Stimulated activated memory B cell treated with anti-CD40 and anti-IgM and Interleukin-4, amounts not matched to agents 10 μg/mL and 1 μg/mL and 100 μg/mL, for 72 hours (primary cell): ENCODE results near the gene PRLH.

Experiments
- ATAC-seq: fragments of 150-1000 bp; cut with Tn5 transposase; 2 replicates; pipeline ENCODE4 v1.10.0; 2021
- H3K27ac Mint-ChIP-seq: one replicate; pipeline ENCODE4 v1.8.0; 2022; ENCODE audit warnings: mild to moderate bottlenecking, mixed read lengths
- H3K27me3 Mint-ChIP-seq: one replicate; pipeline ENCODE4 v1.8.0; 2022; ENCODE audit warnings: mixed read lengths
- H3K36me3 Mint-ChIP-seq: one replicate; pipeline ENCODE4 v1.8.0; 2022; ENCODE audit warnings: mixed read lengths
- H3K4me1 Mint-ChIP-seq: one replicate; pipeline ENCODE4 v1.8.0; 2022; ENCODE audit warnings: mixed read lengths
- H3K4me3 Mint-ChIP-seq: one replicate; pipeline ENCODE4 v1.8.0; 2022; ENCODE audit warnings: mild to moderate bottlenecking, moderate library complexity, mixed read lengths
- H3K9me3 Mint-ChIP-seq: one replicate; pipeline ENCODE4 v1.8.0; 2022; ENCODE audit warnings: mixed read lengths

Gene PRLH

DNA sequence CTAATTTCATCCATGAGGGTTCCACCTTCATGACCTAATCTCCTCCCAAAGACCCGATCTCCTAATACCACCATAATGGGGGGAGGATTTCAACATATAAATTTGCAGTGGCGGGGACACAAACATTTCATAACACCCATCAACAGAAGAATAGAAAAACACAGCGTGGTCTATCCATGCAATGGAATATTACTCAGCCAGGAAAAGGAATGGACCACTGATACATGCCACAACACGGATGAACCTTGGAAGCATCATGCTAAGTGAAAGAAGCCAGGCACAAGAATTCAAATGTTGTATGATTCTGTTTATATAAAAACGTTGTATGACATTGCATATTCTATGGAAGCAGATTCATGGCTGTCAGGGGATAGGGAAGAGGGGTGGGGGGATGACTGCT lies 2.7 kb downstream of the PRLH start:
- peaks cover 14% of the 10 kb centered on the region for H3K27me3 Mint-ChIP-seq
- ATAC-seq, result no peak
- H3K4me3 Mint-ChIP-seq, result no peak overlapping the region
- peaks cover 3% of the 10 kb centered on the region for H3K9me3 Mint-ChIP-seq
- no peaks in the 10 kb centered on the region for H3K4me1 Mint-ChIP-seq
- H3K36me3 Mint-ChIP-seq, result no peaks in the 10 kb centered on the region
- H3K27ac Mint-ChIP-seq, result no peak overlapping the region

DNA sequence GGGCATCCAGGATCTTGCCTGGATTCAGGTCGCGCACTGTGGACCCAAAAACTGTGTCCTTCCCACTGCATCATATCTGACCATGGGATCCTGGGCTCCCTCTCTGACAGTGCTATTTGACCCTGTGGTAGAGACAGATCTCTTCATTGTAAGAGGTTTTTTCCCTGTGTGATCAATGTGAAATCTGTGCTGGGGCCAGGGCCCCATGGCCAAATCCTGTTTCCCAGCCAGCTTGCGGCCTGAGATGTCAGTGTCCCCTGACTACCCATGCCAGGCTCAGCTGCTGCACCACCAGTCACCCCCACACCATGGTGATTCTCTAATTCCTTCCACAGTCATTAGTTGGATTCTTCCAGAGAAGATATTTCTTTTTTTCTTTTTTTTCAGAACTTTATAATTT lies 3.5 kb downstream of the PRLH start:
- Mint-ChIP-seq H3K27me3 (peaks cover 23% of the 10 kb centered on the region), H3K4me3 (no peak overlapping the region), H3K27ac (no peak overlapping the region), H3K9me3 (peaks cover 3% of the 10 kb centered on the region), H3K36me3 (no peaks in the 10 kb centered on the region), H3K4me1 (no peaks in the 10 kb centered on the region)
- ATAC-seq, result no peak

DNA sequence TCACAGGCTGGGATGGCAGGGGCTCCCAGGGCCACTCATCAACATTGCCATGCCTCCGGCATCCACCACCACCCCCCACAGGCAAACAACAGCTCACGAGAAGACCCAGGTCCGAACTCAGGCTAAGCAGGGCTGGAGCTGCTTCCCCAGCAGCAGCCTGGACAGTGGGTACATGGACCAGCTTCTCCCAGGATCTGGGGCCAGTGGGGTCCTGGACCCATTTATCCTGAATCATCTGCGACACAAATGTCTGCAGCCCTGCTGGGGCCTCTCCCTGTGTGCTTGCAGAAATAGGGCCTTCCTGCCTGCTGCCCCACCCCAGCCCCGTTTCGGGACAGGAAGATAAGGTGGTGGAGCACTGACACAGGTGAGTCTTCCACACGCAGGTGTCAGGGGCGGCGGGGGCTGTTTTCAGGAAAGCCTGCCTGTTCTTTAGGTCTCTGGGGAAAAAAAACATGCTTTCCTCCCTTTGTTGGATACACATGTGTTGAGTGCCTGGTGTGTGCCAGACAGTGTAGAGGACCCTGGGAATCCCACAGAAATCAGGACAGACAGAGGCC lies 4.5 kb downstream of the PRLH start:
- Mint-ChIP-seq H3K9me3 (peaks cover 3% of the 10 kb centered on the region), H3K4me3 (no peak overlapping the region), H3K36me3 (no peaks in the 10 kb centered on the region), H3K27me3 (peaks cover 31% of the 10 kb centered on the region), H3K27ac (no peak overlapping the region), H3K4me1 (no peaks in the 10 kb centered on the region)
- ATAC-seq, result no peak

DNA sequence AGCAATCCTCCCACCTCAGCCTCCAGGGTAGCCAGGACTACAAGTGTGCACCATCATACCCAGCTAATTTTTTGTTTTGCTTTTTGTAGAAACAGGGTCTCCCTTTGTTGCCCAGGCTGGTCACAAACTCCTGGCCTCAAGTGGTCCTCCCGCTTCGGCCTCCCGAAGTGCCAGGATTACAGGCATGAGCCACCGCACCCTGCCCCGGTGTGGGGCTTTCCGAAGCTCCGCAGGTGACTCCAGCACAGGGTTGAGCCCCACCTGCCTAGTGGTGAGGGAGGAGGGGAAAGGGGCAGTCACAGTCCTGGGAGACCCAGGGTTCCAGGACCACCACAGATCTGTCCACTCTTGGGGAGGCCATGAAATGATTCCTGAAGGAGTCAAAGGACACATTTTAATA lies 5.2 kb downstream of the PRLH start:
- ATAC-seq, result no peak
- Mint-ChIP-seq H3K4me3 (no peak overlapping the region), H3K9me3 (peaks cover 3% of the 10 kb centered on the region), H3K27me3 (peaks cover 38% of the 10 kb centered on the region), H3K36me3 (no peaks in the 10 kb centered on the region), H3K4me1 (no peaks in the 10 kb centered on the region), H3K27ac (no peak overlapping the region)

DNA sequence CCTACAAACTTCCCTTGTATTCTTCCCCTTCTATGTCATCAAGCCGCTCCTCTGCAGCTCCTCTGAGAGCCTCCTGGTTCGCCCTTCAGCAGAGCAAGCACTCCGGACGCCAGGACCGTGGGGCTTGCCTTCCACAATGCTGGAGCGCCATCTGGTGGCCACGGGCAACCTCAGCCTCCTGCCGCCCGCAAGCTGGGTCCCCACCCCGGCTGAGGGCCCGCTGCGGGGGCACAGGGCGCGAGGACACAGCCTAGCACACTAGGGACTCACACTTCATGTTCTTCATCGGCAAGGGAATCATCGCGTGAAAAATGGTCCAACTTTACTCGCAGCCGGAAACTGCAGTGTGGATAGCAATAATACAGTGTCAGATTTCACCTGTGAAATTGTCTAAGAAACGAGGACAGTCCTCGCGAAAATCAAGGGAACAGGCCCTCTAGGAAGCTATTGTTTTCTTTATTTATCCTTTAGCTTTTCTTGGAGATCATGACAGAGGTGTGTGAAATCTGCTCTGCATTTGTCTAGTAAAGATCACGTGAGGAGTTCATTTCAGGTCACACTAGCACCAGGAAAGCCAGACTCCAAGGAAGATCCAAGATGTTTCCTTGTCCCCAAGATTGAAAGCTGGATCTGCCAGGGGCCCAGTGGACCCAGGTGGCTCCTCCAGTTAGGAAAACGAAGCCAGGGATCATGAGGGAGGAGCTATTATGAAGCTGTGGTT lies 5.8 kb downstream of the PRLH start:
- Mint-ChIP-seq H3K36me3 (no peaks in the 10 kb centered on the region), H3K4me1 (no peaks in the 10 kb centered on the region), H3K4me3 (no peak overlapping the region), H3K27me3 (peaks cover 44% of the 10 kb centered on the region), H3K9me3 (peaks cover 3% of the 10 kb centered on the region), H3K27ac (no peak overlapping the region)
- ATAC-seq, result peak; percentile 89

DNA sequence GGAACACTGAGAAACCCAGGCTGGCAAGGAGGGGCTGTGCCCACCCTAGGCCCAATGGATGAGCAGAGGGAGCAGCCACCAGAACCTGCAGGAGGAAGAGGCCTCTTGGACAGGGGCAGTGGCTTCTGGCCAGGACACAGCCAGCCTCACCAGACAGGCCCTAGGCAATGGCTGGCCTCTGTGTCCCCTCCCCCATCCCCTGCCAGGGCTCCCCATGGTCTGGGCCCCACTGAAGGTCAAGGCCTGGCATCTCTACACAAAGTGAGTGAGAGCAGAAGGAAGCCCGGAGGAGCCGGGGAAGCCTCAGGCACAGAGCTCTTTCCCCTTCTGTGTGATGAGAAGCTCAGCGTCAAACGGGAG lies 6.3 kb downstream of the PRLH start:
- ATAC-seq, result no peak
- H3K27me3 Mint-ChIP-seq, result peaks cover 50% of the 10 kb centered on the region
- H3K9me3 Mint-ChIP-seq, result peaks cover 3% of the 10 kb centered on the region

DNA sequence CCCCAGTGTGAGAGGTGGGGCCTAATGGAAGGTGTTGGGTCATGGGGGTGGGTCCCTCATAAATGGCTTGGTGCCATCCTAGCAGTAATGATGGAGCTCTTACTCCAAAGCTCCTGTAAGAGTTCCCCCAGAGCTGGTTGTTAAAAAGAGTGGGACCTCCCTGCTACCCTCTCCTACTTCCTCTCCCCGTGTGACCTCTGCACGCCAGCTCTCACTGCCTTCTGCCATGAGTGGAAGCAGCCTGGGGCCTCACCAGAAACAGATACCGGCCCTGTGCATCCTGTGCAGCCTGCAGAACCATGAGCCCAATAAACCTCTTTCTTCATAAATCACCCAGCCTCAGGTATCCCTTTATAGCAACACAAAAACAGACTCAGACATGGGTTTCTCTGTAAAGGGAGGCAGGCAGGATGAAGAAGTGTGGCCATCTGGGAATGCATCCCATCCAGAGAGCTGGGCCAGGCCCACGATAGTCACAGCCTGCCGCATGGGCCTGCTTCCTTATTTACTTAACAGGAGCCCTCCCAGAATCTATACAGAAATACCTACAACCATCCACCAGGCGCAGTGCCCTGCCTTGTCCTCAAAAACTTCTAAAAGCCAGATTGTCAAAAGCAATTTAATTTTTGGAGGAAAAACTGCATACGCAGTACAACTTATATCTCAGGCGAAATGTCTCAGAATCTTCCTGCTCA lies 7.5 kb downstream of the PRLH start:
- no peaks in the 10 kb centered on the region for H3K36me3 Mint-ChIP-seq
- no peak overlapping the region for H3K27ac Mint-ChIP-seq
- no peaks in the 10 kb centered on the region for H3K4me1 Mint-ChIP-seq
- ATAC-seq, result no peak
- H3K9me3 Mint-ChIP-seq, result peaks cover 2% of the 10 kb centered on the region
- no peak overlapping the region for H3K4me3 Mint-ChIP-seq
- H3K27me3 Mint-ChIP-seq, result peaks cover 56% of the 10 kb centered on the region

More for the DNA sequence above, 6.3 kb downstream of the PRLH start:
- Mint-ChIP-seq H3K36me3 (no peaks in the 10 kb centered on the region), H3K4me3 (no peak overlapping the region), H3K27ac (no peak overlapping the region), H3K4me1 (no peaks in the 10 kb centered on the region)

DNA sequence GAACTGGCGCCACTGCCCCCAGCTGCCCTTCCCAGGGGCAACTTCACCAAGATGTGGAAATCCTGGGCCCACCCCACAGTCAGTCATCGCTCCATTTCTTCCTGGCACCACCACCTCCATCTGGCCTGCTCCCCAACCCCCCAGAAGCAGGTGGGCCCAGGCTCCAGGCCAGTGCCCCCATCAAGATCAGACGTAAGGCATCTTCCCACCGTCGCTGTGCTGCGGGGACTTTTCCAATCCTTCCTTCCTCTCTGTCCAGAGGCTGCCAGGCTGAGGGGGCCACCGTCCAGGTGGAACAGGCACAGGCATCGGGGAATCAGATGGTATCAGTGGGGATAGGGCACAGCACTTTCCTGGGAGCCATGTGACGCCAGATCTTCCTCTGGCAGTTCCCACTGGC lies 8.1 kb downstream of the PRLH start:
- no peak overlapping the region for H3K27ac Mint-ChIP-seq
- no peaks in the 10 kb centered on the region for H3K36me3 Mint-ChIP-seq
- H3K4me3 Mint-ChIP-seq, result no peak overlapping the region
- no peaks in the 10 kb centered on the region for H3K9me3 Mint-ChIP-seq
- no peaks in the 10 kb centered on the region for H3K4me1 Mint-ChIP-seq
- peaks cover 60% of the 10 kb centered on the region for H3K27me3 Mint-ChIP-seq
- ATAC-seq, result no peak

GRCh38 chr2:237574894-237575868 lies 8.8 kb downstream of the PRLH start:
- Mint-ChIP-seq H3K36me3 (no peaks in the 10 kb centered on the region), H3K27me3 (peaks cover 55% of the 10 kb centered on the region), H3K27ac (no peak overlapping the region), H3K4me1 (no peaks in the 10 kb centered on the region), H3K4me3 (no peak overlapping the region), H3K9me3 (no peaks in the 10 kb centered on the region)
- no peak for ATAC-seq

DNA sequence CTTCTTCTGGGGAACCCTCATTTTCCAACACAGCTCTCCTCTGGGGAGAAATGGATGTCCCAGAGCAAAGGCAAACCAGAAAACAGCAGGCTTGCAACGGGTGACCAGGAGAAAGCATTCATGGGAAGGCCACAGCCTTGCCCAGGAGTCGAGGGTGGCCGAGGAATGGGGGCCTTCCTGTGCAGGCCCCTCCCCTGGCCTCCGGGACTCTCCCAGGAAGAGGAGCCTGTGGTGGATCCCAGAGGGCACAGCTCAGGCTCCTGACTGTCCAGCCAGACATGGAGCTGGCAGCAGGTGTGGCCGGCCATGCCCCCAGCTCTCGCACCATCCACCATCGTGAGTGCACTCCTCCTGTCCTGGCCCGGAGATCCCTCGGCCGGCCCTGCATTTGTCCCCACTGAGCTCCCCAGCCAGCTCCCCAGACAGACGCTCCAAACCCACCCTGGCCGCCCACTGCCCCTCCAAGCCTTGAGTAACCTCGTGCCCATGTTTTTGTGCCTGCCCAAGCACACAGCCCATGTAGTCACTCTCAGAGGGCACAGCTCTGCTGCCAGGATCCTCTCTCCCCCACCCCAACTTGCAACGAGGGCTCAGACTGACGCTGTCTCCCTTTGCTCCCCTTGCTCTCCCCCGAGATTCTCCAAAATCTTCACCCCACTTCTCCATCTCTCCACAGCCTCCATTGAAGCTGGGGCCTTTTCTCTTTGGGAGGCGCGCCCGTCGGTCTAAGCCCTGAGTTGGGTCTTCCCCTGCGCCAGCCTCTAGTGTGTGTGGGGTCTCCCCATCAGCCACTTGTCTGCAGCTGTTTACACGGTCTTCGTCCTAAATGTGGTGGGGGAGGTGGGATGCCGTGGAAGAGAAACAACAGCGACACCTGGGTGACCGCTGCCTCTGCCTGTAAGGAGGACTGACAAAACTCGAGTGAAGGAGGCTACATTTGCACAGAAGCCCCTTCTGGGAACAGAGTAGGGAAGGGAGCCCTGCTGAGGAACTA lies 9.8 kb downstream of the PRLH start:
- no peaks in the 10 kb centered on the region for H3K36me3 Mint-ChIP-seq
- peaks cover 55% of the 10 kb centered on the region for H3K27me3 Mint-ChIP-seq
- H3K9me3 Mint-ChIP-seq, result no peaks in the 10 kb centered on the region
- no peaks in the 10 kb centered on the region for H3K4me1 Mint-ChIP-seq
- ATAC-seq, result no peak
- no peak overlapping the region for H3K27ac Mint-ChIP-seq
- no peak overlapping the region for H3K4me3 Mint-ChIP-seq

DNA sequence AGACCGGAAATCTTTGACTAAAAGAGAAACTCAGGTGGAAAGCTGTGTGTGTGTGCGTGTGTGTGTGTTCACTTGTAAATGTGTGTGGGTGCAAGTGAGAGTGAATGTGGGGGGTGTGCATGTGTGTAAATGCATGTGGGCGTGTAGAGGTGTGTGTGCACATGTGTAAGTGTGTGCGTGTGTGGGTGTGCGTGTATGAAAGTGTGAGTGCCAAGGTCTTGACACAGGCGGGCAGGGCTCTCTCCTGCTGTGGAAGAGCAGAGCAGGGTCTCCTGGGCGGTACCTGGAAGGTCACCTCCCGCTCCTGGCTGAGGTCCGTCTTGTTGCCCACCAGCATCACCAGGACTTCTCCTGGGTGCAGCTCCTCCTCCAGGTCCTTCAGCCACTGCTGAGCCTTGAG lies 10.6 kb downstream of the PRLH start:
- no peak for ATAC-seq
- Mint-ChIP-seq H3K27me3 (peaks cover 55% of the 10 kb centered on the region), H3K4me3 (no peak overlapping the region), H3K4me1 (no peaks in the 10 kb centered on the region), H3K9me3 (no peaks in the 10 kb centered on the region), H3K27ac (no peak overlapping the region), H3K36me3 (no peaks in the 10 kb centered on the region)

GRCh38 chr2:237577458-237577857 lies 11.1 kb downstream of the PRLH start:
- peaks cover 55% of the 10 kb centered on the region for H3K27me3 Mint-ChIP-seq
- no peaks in the 10 kb centered on the region for H3K9me3 Mint-ChIP-seq
- no peaks in the 10 kb centered on the region for H3K36me3 Mint-ChIP-seq
- no peak overlapping the region for H3K27ac Mint-ChIP-seq
- no peaks in the 10 kb centered on the region for H3K4me1 Mint-ChIP-seq
- no peak for ATAC-seq
- no peak overlapping the region for H3K4me3 Mint-ChIP-seq

GRCh38 chr2:237577956-237578870 lies 11.8 kb downstream of the PRLH start:
- ATAC-seq, result no peak
- H3K9me3 Mint-ChIP-seq, result no peaks in the 10 kb centered on the region
- no peak overlapping the region for H3K27ac Mint-ChIP-seq
- peaks cover 55% of the 10 kb centered on the region for H3K27me3 Mint-ChIP-seq
- H3K4me3 Mint-ChIP-seq, result no peak overlapping the region
- H3K36me3 Mint-ChIP-seq, result no peaks in the 10 kb centered on the region
- no peaks in the 10 kb centered on the region for H3K4me1 Mint-ChIP-seq
